SK-N-MC (cell line): ENCODE results near the gene PDK3.

Experiments used
- EZH2 ChIP-seq: fragments of 200-600 bp; sonication (generic); IDR thresholded peaks from one replicate; pipeline ENCODE4 v1.6.1; 2017; ENCODE audit warnings: antibody characterized with exemption
- FOXP2 ChIP-seq: optimal IDR thresholded peaks from 2 replicates; pipeline ENCODE3; 2011; ENCODE audit warnings: mild to moderate bottlenecking, moderate library complexity; ENCODE audit not compliant: insufficient read depth; ENCODE audit errors: extremely low read length, control extremely low read depth
- POLR2AphosphoS5 ChIP-seq: IDR thresholded peaks from 2 replicates; pipeline ENCODE4 v1.6.1; 2012; ENCODE audit warnings: mild to moderate bottlenecking, low read depth, low read length, borderline replicate concordance

DNA sequence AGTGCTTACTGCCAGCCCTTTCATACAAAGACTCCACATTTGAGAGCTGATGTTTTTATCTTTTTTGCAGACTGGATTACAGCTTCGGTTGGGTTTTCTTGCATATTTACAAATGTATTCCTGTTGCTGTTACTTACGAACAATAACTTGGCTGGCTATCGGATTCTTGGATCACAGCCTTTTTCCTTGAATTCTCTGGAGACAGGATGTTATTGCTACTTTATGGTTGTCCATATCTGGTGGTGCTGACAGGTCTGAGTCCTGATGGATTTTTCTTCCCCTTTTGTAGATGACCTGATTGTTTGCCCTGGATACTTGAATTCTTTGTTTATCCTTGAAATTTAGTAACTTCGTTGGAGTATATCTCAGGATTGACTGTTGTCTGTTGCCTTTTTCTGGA, 77.7 kb downstream of the PDK3 start:
- TF ChIP-seq EZH2 (no peak), POLR2AphosphoS5 (no peak), FOXP2 (no peak)
